HG03378 (cell line): ENCODE measurements around the gene SEMA3G.

Experiments used
- ATAC-seq: cut with Tn5 transposase; IDR thresholded peaks from one replicate; pipeline ENCODE4 v1.9.1; 2021; ENCODE audit warnings: mild to moderate bottlenecking, moderate library complexity; ENCODE audit not compliant: unreplicated experiment

Gene SEMA3G

GRCh38 chr3:52397676-52398399 lies 47.1 kb downstream of the SEMA3G start:
- no peak for ATAC-seq

DNA sequence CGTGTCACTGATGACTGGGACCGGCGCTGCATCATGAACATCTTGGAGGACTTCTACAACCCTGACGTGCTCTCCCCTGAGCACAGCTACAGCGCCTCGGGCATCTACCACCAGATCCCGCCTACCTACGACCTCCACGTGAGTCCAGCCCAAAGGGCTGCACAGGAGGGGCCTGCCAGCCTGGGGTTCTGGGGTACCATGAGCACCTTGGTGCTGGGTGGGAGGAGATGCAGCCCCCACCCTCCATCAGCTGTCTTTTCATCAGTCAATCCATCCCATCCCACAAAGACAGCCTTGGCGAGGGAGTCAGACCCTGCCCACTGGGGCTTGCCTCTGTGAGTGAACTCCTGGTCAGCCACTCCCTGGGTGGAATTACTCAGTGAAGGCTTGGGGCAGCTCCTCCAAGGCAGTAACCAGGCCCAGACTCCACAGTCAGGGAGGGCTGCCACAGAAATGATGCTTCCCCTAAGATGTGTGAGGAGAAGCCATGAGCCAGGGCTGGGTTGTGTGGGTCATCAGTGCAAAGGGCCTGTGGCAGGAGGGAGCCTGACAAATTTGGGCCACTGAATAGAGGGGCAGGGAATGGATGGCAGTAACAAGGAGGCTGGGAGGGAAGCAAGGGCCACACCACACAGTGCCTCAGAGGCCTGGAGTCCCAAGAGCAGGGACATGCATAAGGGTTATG lies 47.9 kb downstream of the SEMA3G start:
- ATAC-seq: no peak

GRCh38 chr3:52396011-52396906 lies 48.6 kb downstream of the SEMA3G start:
- ATAC-seq: no peak

GRCh38 chr3:52395503-52395865 lies 49.4 kb downstream of the SEMA3G start:
- no peak for ATAC-seq

- ATAC-seq: no peak
Measured at GRCh38 chr3:52394751-52395502, 50.0 kb downstream of the SEMA3G start.

DNA sequence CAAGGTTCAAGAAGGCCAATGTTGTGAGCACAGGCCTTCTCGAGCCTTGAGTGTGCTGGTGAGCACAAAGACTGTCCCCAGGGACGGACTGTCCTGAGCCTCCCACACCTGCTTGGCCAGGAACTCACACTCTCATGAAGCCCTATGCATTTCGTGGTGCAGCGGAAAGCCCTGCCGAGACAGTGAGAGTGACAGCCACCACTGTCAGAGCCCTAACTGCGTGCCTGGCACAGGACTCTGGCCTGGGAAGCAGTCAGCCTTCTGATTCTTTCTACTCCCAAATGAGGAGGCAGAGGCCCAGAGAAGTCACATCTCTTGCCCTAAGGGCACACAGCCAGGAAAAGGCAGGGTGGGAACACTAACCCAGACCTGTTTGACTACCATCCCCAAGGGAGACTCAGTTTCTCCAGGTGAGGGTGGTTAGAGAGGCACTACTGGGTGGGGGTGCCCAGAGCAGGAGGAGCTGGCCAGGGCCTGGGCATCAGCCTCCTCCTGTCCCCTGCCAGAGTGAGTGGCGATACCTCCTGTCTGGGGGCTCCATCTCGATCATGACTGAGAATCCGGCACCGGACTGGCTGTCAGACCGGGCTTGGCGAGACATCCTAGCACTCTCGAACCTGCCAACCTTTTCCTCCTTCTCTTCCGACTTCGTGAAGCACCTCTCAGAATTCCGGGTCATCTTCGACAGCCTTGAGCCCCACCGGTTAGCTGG lies 50.8 kb downstream of the SEMA3G start:
- no peak for ATAC-seq

DNA sequence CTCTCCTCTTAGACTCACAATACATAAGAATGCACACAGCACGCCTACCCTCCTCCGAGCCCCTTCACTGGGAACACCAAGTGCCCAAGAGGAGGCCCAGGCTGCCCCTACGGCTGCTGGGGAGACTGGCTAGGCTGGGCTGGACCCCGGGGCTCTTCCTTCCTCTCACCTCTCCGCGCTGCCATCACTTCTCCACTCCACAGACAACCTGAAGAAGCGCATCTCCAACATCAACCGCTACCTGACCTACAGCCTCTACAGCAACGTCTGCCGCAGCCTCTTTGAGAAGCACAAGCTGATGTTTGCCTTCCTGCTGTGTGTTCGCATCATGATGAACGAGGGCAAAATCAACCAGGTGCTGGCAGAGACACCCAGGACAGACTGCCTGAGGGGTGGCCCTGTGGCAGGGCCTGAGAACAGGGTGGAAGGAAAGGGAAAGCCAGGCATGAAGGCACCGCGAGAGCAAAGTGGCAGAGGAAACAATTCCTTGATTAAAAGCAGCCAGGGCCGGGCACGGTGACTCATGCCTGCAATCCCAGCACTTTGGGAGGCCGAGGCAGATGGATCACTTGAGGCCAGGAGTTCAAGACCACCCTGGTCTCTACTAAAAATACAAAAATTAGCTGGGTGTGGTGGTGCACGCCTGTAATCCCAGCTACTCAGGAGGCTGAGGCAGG lies 51.6 kb downstream of the SEMA3G start:
- ATAC-seq: no peak

- no peak for ATAC-seq
Measured at GRCh38 chr3:52392216-52392930, 52.5 kb downstream of the SEMA3G start.

DNA sequence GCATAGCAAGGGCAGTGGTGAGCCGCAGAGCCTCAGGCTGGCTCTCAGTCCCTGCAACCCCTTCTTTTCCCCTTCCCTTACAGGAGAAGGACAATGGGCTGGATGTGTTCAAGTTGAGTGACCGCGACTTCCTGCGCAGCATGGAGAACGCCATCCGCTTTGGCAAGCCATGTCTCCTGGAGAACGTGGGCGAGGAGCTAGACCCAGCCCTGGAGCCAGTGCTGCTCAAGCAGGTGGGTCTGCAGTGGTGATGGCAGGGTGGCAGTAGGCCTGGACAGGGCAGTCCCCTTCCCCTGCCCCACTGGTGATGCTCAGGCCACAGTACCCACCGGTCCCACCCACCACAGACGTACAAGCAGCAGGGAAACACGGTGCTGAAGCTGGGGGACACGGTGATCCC lies 53.8 kb downstream of the SEMA3G start:
- ATAC-seq: no peak

DNA sequence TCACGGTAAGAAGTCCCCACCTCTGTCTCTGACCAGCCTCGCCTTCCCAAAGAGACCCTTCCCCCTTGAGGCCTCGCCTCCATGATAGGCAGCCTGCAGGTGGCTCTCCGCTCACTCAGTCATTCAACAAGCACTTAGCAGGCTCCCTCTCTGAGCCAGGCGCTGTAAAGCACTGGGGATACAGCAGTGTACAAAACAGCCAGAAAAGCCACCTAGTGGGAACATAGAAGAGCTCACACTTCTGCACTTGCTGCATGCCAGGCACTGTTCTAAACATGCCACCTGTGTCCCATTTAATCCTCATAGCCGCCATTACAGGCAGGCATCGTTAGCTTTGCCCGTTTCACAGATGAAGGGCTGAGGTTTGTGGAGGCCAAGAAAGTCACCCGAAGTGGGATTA lies 56.0 kb downstream of the SEMA3G start:
- no peak for ATAC-seq

DNA sequence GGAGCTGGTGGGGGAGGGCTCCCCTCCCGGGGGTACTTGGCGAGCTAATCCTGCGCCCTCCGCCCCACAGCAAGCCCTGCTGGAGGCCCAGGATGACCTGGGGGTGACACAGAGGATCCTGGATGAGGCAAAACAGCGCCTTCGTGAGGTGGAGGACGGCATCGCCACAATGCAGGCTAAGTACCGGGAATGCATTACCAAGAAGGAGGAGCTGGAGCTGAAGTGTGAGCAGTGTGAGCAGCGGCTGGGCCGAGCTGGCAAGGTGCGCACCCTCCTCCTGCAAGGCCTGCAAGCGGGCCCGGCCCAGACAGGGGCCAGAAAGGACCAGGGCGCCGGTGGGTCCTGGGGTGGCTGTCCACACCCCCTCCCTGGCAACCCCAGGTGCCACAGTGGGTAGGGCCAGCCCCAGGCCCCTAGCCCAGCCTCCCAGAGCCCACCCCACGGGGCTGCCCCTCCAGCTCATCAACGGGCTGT lies 56.5 kb downstream of the SEMA3G start:
- no peak for ATAC-seq

- no peak for ATAC-seq
Measured at GRCh38 chr3:52387481-52387880, 57.4 kb downstream of the SEMA3G start.

DNA sequence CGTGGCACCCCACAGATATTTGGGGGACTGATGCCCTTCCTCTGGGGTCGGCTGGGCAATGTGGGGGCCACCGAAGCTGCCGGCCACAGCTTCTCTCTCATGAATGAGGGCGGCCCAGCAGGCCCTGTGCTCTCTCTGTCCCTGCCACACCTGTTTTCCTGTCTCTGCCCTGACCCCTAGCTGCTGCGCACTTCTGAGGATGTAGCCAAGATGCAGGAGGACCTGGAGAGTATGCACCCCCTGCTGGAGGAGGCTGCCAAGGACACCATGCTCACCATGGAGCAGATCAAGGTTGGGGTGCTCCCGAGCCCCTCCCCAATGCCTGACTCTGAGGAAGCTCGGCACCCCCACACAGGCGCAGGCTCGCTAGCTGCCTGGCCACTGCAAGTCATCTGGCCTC lies 59.7 kb downstream of the SEMA3G start:
- no peak for ATAC-seq

DNA sequence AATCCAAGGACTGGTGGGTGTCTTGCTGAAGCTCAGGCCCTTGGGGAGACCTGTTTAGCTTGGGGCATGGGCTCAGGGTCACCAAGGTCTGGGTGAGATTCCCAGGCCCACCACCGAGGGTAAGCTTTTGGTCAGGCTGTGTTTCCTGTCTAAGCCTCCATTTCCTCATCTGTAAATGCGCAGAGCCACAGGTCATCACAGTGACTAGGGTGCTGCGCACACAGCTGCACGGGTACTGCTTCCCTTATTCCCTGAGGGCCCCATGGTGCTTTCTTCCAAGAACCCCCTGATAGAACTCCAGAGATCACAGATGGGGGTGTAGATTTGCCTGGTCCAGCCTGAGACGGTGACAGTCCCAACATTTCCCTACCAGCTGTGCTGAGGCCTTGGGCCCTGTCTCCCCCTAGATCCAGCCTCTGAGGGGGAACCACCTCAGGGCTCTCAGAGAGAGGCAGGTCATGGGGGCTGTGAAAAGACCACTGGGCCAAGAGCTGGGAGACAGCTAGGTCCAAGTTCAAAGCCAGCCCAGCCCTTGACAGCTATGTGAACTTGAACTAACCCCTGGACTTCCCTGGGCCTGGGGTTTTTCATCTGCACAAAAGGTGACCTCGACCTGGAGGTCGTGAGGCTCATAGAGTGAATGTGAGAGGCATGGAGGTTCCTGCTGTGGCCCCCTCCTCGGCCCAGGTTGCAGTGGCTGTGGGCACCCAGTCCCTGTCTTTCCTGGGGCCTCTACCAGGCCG lies 60.7 kb downstream of the SEMA3G start:
- no peak for ATAC-seq

GRCh38 chr3:52383446-52383845 lies 61.5 kb downstream of the SEMA3G start:
- ATAC-seq: no peak
